H1 (cell line): ENCODE data around the gene TTYH2. TPM values are rescaled to one million over a fixed set of nuclear protein-coding genes. Genes with fewer than 3 reads are reported as not detected.

Experiments used
- CTCF ChIA-PET: fragments of 300-600 bp; sonication (Branson Sonifier 250); formaldehyde crosslinking; loops from one replicate; lab custom pipeline; 2021; ENCODE audit not compliant: partially characterized antibody; lab: Charles Lee
- POLR2A ChIA-PET: fragments of 300-600 bp; sonication (Branson Sonifier 250); formaldehyde crosslinking; loops from one replicate; lab custom pipeline; 2021; ENCODE audit warnings: inconsistent platforms; ENCODE audit not compliant: partially characterized antibody; lab: Charles Lee
- DNase-seq, 2 experiments: peaks; one replicate each; pipeline versions ENCODE4 v3.0.0 to v3.0.0-alpha.2; 2010 to 2022; ENCODE audit warnings: low spot score in 2 of 2, low read depth in 1 of 2, mixed read lengths in 1 of 2
- FAIRE-seq: peaks from 2 replicates; lab custom pipeline; 2011; peaks lifted over from hg19 to GRCh38; lab: Jason Lieb, UNC
- H2AFZ ChIP-seq: 2 replicates; pipeline ENCODE4 v1.8.1; 2012; ENCODE audit warnings: low read length, inconsistent platforms
- H2AK5ac ChIP-seq: 2 replicates; pipeline ENCODE4 v1.6.1; 2013; ENCODE audit warnings: low read depth, low read length
- H2BK120ac ChIP-seq: replicated peaks from 2 replicates; pipeline ENCODE3; 2013; ENCODE audit warnings: low read depth, low read length, inconsistent platforms
- H2BK12ac ChIP-seq: 2 replicates; pipeline ENCODE4 v1.6.1; 2013; ENCODE audit warnings: low read depth, low read length
- H2BK15ac ChIP-seq: 2 replicates; pipeline ENCODE4 v1.6.1; 2013; ENCODE audit warnings: low read length
- H2BK20ac ChIP-seq: 2 replicates; pipeline ENCODE4 v1.6.1; 2013; ENCODE audit warnings: low read length
- H2BK5ac ChIP-seq: 2 replicates; pipeline ENCODE4 v1.6.1; 2013; ENCODE audit warnings: low read depth, low read length
- H3K14ac ChIP-seq: 2 replicates; pipeline ENCODE4 v1.6.1; 2013; ENCODE audit warnings: inconsistent platforms; ENCODE audit not compliant: insufficient read length
- H3K18ac ChIP-seq: 2 replicates; pipeline ENCODE4 v1.6.1; 2013; ENCODE audit warnings: low read length; ENCODE audit errors: extremely low read depth
- H3K23ac ChIP-seq: 2 replicates; pipeline ENCODE4 v1.6.1; 2013; ENCODE audit warnings: inconsistent platforms; ENCODE audit not compliant: insufficient read length
- H3K23me2 ChIP-seq: 2 replicates; pipeline ENCODE4 v1.6.1; 2013; ENCODE audit warnings: low read depth, low read length
- H3K27ac ChIP-seq: 2 replicates; pipeline ENCODE4 v1.6.1; 2011; ENCODE audit warnings: low read depth, low read length, inconsistent platforms
- H3K27me3 ChIP-seq, 4 experiments: replicated peaks in 1 of 4; 1 replicate in 1 of 4; 2 replicates in 3 of 4; pipeline versions ENCODE4 v1.6.1 to v1.8.1; 2011 to 2013; ENCODE audit warnings: low read length in 3 of 4, mild to moderate bottlenecking in 3 of 4, inconsistent platforms in 2 of 4, mixed read lengths in 2 of 4, moderate library complexity in 1 of 4; ENCODE audit not compliant: control insufficient read depth in 3 of 4, insufficient read depth in 3 of 4; ENCODE audit errors: extremely low read depth in 1 of 4
- H3K36me3 ChIP-seq, 4 experiments: 2 replicates each; pipeline versions ENCODE4 v1.6.1 to v1.8.1; 2011 to 2013; ENCODE audit warnings: mild to moderate bottlenecking in 4 of 4, low read length in 3 of 4, moderate library complexity in 2 of 4, control low read depth in 1 of 4, inconsistent platforms in 1 of 4; ENCODE audit not compliant: insufficient read depth in 4 of 4, control insufficient read depth in 2 of 4
- H3K4ac ChIP-seq: replicated peaks from 2 replicates; pipeline ENCODE3; 2013; ENCODE audit warnings: low read length, low read depth, mixed read lengths, inconsistent platforms; ENCODE audit not compliant: insufficient read length
- H3K4me1 ChIP-seq, 4 experiments: replicated peaks in 1 of 4; 1 replicate in 1 of 4; 2 replicates in 3 of 4; pipeline versions ENCODE4 v1.6.1 to v1.8.1; 2011 to 2013; ENCODE audit warnings: low read length in 3 of 4, inconsistent platforms in 2 of 4, mixed read lengths in 1 of 4; ENCODE audit not compliant: insufficient read depth in 4 of 4, control insufficient read depth in 3 of 4
- H3K4me2 ChIP-seq, 2 experiments: 2 replicates each; pipeline versions ENCODE4 v1.6.1 to v1.8.1; 2011 to 2013; ENCODE audit warnings: low read depth in 2 of 2, low read length in 2 of 2, control low read depth in 1 of 2, inconsistent platforms in 1 of 2, mild to moderate bottlenecking in 1 of 2; ENCODE audit not compliant: insufficient read depth in 1 of 2
- H3K4me3 ChIP-seq, 4 experiments: fragments of 200-600, 300-600 bp in 1 of 4; sonication (generic), shearing (Covaris generic), sonication (Bioruptor Twin) in 1 of 4; 2 replicates each; pipeline versions ENCODE4 v1.5.1 to v1.8.1; 2011 to 2016; ENCODE audit warnings: low read length in 4 of 4, low read depth in 3 of 4, control low read depth in 2 of 4, inconsistent platforms in 2 of 4, mild to moderate bottlenecking in 2 of 4, mixed read lengths in 1 of 4, moderate library complexity in 1 of 4; ENCODE audit not compliant: insufficient read depth in 2 of 4; ENCODE audit errors: extremely low read depth in 1 of 4
- H3K56ac ChIP-seq: replicated peaks from 2 replicates; pipeline ENCODE3; 2013; ENCODE audit warnings: low read depth, mild to moderate bottlenecking, mixed read lengths, low read length, inconsistent platforms; ENCODE audit not compliant: insufficient read length
- H3K79me1 ChIP-seq: 2 replicates; pipeline ENCODE4 v1.6.1; 2013; ENCODE audit warnings: low read depth, low read length, control low read depth
- H3K79me2 ChIP-seq, 2 experiments: 2 replicates each; pipeline versions ENCODE4 v1.6.1 to v1.8.1; 2012 to 2013; ENCODE audit warnings: low read length in 2 of 2, mild to moderate bottlenecking in 2 of 2, inconsistent platforms in 1 of 2; ENCODE audit not compliant: insufficient read depth in 2 of 2, control insufficient read depth in 1 of 2
- H3K9ac ChIP-seq, 4 experiments: replicated peaks in 1 of 4; 1 replicate in 1 of 4; 2 replicates in 3 of 4; pipeline versions ENCODE4 v1.6.1 to v1.8.1; 2011 to 2013; ENCODE audit warnings: low read depth in 3 of 4, low read length in 3 of 4, control low read depth in 2 of 4, mild to moderate bottlenecking in 2 of 4, moderate library complexity in 2 of 4, inconsistent platforms in 1 of 4; ENCODE audit errors: extremely low read depth in 1 of 4
- H3K9me3 ChIP-seq, 2 experiments: 2 replicates each; pipeline versions ENCODE4 v1.6.1 to v1.8.1; 2012 to 2013; ENCODE audit warnings: mild to moderate bottlenecking in 2 of 2, moderate library complexity in 2 of 2, control low read depth in 1 of 2, inconsistent platforms in 1 of 2, low read depth in 1 of 2, low read length in 1 of 2, mixed read lengths in 1 of 2; ENCODE audit not compliant: insufficient read depth in 2 of 2
- H4K20me1 ChIP-seq, 2 experiments: replicated peaks in 1 of 2; 2 replicates each; pipeline versions ENCODE3 to v1.8.1; 2011 to 2013; ENCODE audit warnings: inconsistent platforms in 2 of 2, low read length in 2 of 2, mild to moderate bottlenecking in 1 of 2; ENCODE audit not compliant: insufficient read depth in 2 of 2, control insufficient read depth in 1 of 2
- H4K5ac ChIP-seq: 2 replicates; pipeline ENCODE4 v1.6.1; 2013; ENCODE audit warnings: low read length, low read depth, mixed read lengths, inconsistent platforms; ENCODE audit not compliant: insufficient read length
- H4K8ac ChIP-seq: 2 replicates; pipeline ENCODE4 v1.8.0; 2013; ENCODE audit warnings: mild to moderate bottlenecking, moderate library complexity, low read length, inconsistent platforms; ENCODE audit not compliant: insufficient read depth; ENCODE audit errors: extremely low read depth
- H4K91ac ChIP-seq: replicated peaks from 2 replicates; pipeline ENCODE3; 2013; ENCODE audit warnings: low read length, mixed read lengths, inconsistent platforms; ENCODE audit not compliant: insufficient read length
- CEBPB ChIP-seq: IDR thresholded peaks from 2 replicates; pipeline ENCODE4 v1.6.1; 2012; ENCODE audit warnings: low read depth, low read length
- EP300 ChIP-seq, 2 experiments: IDR thresholded peaks; 1 replicate in 1 of 2; 2 replicates in 1 of 2; pipeline ENCODE4 v1.6.1; 2011 to 2012; ENCODE audit warnings: low read depth in 2 of 2, low read length in 2 of 2, mild to moderate bottlenecking in 2 of 2, borderline replicate concordance in 1 of 2, inconsistent platforms in 1 of 2, moderate library complexity in 1 of 2
- EZH2 ChIP-seq: fragments of 200-600 bp; sonication (generic); IDR thresholded peaks from 2 replicates; pipeline ENCODE4 v1.7.1; 2012; ENCODE audit warnings: low read depth, mild to moderate bottlenecking, moderate library complexity, low read length, inconsistent platforms; ENCODE audit not compliant: severe bottlenecking
- SP2 ChIP-seq: IDR thresholded peaks from 2 replicates; pipeline ENCODE4 v1.6.1; 2012; ENCODE audit warnings: mild to moderate bottlenecking, low read length, inconsistent platforms
- SUZ12 ChIP-seq: fragments of 200-600 bp; sonication (generic); IDR thresholded peaks from 2 replicates; pipeline ENCODE4 v1.6.1; 2012; ENCODE audit warnings: mild to moderate bottlenecking, inconsistent platforms, low read length, moderate library complexity, mixed read lengths
- TAF7 ChIP-seq: optimal IDR thresholded peaks from 2 replicates; pipeline ENCODE3; 2011; ENCODE audit warnings: low read depth, mild to moderate bottlenecking, inconsistent platforms, low read length, moderate library complexity, borderline replicate concordance
- TEAD4 ChIP-seq: IDR thresholded peaks from 2 replicates; pipeline ENCODE4 v1.6.1; 2012; ENCODE audit warnings: low read depth, low read length, inconsistent platforms, mixed read lengths
- YY1 ChIP-seq: IDR thresholded peaks from 2 replicates; pipeline ENCODE4 v1.6.1; 2011; ENCODE audit warnings: low read depth, mild to moderate bottlenecking, low read length
- WGBS, 2 experiments: shearing (Covaris generic) in 1 of 2; methylation state at CpG; one replicate each; pipeline versions ENCODE4 v1.1.6 to v1.1.7; 2013 to 2015; ENCODE audit warnings: low lambda C conversion rate in 2 of 2, mixed read lengths in 2 of 2, inconsistent platforms in 1 of 2, low coverage in 1 of 2, missing lambda C conversion rate in 1 of 2; ENCODE audit not compliant: insufficient replicate concordance in 2 of 2, insufficient coverage in 1 of 2, insufficient read length in 1 of 2; ENCODE audit errors: extremely low coverage in 1 of 2, missing lambda C conversion rate in 1 of 2; 5-methylcytosine and 5-hydroxymethylcytosine counted together
- polyA plus RNA-seq, 7 experiments: library from polyadenylated mRNA; depleted of rRNA in 3 of 7; stranded (reverse) in 5 of 7; unstranded in 2 of 7; fragments of >200 nt in 5 of 7; fragments of 200-250 nt in 2 of 7; gene quantifications; 1 replicate in 5 of 7; 2 replicates in 1 of 7; 4 replicates in 1 of 7; pipeline versions ENCODE4 v1.2.1 to v1.2.3, GENCODE V29; 2011 to 2013; ENCODE audit warnings: missing spikeins in 2 of 7, mixed read lengths in 2 of 7
- total RNA-seq: library from RNA; stranded (reverse); fragmentation: NEBNext Ultra II Directional; extraction: Animal tissue kit (Norgen Biotek cat#: 25700); gene quantifications from 2 replicates; pipeline ENCODE4 v1.2.1, GENCODE V29; 2021
- TF ChIP-seq, protein P1 (sequence below): IDR thresholded peaks from 2 replicates; pipeline ENCODE4 v1.6.1; 2011; ENCODE audit warnings: low read length, improper control_type of control experiment

The TTYH2 gene
- total and polyA plus RNA-seq, 2 of the 8 experiments (the other 6 are each of a cell fraction or from before 2014, with no cell fraction given): 3.2 to 9.2 TPM

DNA sequence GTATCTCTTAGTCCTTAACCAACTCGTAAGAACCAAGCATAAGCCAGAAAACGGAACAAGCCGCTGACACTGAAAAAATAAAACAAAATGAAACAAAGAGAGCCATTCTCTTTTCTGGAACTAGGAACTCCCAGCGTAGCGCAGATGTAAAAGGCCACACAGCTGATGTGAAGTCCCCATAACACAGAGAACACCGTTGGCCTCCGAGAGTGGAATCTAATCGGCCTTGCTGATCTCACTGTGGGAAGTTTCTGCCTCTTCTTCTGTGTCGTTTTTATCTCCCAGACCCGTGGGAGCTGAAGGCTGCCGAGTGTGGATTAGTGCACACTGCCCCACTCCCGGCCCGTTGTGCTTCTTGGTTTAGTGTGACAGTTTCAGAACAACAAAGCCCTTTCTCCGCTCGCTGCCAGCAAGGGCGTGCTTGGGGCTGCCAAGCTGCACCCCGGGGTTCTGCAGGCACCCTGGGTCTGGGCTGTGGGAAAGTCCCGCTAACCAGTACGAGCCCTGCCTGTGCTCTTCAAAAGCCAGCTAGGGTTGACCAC, 21.7 kb downstream of the TTYH2 start:
- Histone ChIP-seq H4K20me1 (no peaks in the 10 kb centered on the region), H2AFZ (no peak overlapping the region), H3K36me3 (no peaks in the 10 kb centered on the region), H3K14ac (no peak overlapping the region), H2BK15ac (no peak overlapping the region), H3K4me2 (no peak overlapping the region), H2BK120ac (no peak overlapping the region), H2AK5ac (no peak overlapping the region), H3K79me2 (no peaks in the 10 kb centered on the region), H3K9ac (no peak overlapping the region), H3K79me1 (no peaks in the 10 kb centered on the region), H3K23me2 (no peaks in the 10 kb centered on the region), H4K91ac (no peak overlapping the region), H3K23ac (no peak overlapping the region), H3K56ac (no peak overlapping the region), H4K8ac (no peak overlapping the region), H3K4ac (no peak overlapping the region), H3K27ac (no peak overlapping the region), H3K4me1 (peaks cover 0 to 13% (median 7%) of the 10 kb centered on the region in 4 experiments; a peak in 5 of 7 replicates), H2BK5ac (no peak overlapping the region), H3K27me3 (no peaks in the 10 kb centered on the region), H2BK12ac (no peak overlapping the region), H3K18ac (no peak overlapping the region; the same call in 1 of the 2 replicates), H3K4me3 (no peak overlapping the region), H2BK20ac (no peak overlapping the region), H4K5ac (no peak overlapping the region), H3K9me3 (no peaks in the 10 kb centered on the region)
- FAIRE-seq (no peak), DNase-seq (no peak)
- POLR2A ChIA-PET: interaction anchor here (1.5 to 2.5 kb wide), 3 partner anchors 10 to 31 kb away, joined by 4 to 9 read pairs (median 6); no protein-coding TSS in a partner anchor
- WGBS, 2 experiments: 88% methylated on average over 19 of the region's 19 CpGs; no CpG with 5 or more reads in 1 of the 2 experiments
- TF ChIP-seq, protein P1, sequence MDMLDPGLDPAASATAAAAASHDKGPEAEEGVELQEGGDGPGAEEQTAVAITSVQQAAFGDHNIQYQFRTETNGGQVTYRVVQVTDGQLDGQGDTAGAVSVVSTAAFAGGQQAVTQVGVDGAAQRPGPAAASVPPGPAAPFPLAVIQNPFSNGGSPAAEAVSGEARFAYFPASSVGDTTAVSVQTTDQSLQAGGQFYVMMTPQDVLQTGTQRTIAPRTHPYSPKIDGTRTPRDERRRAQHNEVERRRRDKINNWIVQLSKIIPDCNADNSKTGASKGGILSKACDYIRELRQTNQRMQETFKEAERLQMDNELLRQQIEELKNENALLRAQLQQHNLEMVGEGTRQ: no peak
- TF ChIP-seq SUZ12: no peak
- no peak for TF ChIP-seq EP300 (IDR thresholded peaks at IDR 0.05; ENCODE audit: borderline replicate concordance in 1 of 2, low read depth in 2 of 2, low read length in 2 of 2)
- no peak for TF ChIP-seq TAF7
- TF ChIP-seq YY1: no peak
- TF ChIP-seq EZH2: no peak
- TF ChIP-seq CEBPB: no peak
- TF ChIP-seq SP2: no peak
- TF ChIP-seq TEAD4: no peak
- CTCF ChIA-PET: no interaction called here
